ENCODE measurements around the gene DOK5.
A peak's percentile ranks its signal among the peaks of the same experiment; 100 is the strongest.
"Not testable (repeated sequence)": the region's sequence is repeated elsewhere in the genome, so short reads cannot be mapped to it uniquely, and the experiment has no call there.

The DOK5 gene

DNA sequence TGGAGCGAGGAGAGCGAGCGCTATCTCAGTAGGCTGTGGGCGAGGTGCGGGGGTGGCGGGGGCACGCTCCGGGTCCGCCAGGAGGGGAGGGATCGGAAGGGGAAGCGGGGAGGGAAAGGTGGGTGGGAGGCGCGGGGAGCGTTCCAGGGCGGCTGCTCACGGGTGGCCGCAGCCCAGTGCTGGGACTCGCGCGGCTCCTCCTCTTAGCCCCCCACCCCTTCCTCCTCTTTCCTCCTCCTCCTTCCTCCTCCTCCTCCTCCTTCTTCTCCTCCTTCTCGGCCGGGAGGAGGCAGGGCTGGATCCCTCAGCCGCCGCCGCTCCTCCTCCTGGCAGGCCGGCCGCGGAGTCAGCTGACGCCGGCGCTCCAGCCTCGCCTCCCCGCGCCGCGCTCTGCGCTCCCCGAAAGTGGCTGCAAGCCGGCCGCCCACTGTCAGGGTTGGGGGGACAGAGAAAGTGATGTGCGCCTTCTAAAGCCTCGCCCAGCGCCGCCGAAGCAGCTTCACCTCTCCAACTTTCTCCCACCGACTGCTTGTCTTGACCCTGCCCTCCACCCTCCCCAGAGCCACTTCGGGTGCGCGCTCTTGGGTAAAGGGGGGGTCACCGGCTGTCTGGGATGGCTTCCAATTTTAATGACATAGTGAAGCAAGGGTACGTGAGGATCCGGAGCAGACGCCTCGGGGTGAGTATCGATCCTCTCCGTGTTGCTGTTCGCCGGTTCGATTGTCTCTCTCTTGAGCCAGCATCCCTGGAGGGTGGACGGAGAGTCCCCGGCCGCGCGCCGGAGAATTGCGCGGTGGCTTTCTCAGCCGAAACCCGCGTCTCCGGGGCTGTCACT, at the start of gene DOK5:
DOK5 (plus strand) TSS at position 260 of the 835 bp plus-strand sequence; CDS start at position 614, 354 bp downstream.
- TF ChIP-seq, protein P1, sequence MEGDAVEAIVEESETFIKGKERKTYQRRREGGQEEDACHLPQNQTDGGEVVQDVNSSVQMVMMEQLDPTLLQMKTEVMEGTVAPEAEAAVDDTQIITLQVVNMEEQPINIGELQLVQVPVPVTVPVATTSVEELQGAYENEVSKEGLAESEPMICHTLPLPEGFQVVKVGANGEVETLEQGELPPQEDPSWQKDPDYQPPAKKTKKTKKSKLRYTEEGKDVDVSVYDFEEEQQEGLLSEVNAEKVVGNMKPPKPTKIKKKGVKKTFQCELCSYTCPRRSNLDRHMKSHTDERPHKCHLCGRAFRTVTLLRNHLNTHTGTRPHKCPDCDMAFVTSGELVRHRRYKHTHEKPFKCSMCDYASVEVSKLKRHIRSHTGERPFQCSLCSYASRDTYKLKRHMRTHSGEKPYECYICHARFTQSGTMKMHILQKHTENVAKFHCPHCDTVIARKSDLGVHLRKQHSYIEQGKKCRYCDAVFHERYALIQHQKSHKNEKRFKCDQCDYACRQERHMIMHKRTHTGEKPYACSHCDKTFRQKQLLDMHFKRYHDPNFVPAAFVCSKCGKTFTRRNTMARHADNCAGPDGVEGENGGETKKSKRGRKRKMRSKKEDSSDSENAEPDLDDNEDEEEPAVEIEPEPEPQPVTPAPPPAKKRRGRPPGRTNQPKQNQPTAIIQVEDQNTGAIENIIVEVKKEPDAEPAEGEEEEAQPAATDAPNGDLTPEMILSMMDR (conservative IDR thresholded peaks at IDR 0.05): no peak
- no peak within 1 kb of the TSS for H3K27ac ChIP-seq

DNA sequence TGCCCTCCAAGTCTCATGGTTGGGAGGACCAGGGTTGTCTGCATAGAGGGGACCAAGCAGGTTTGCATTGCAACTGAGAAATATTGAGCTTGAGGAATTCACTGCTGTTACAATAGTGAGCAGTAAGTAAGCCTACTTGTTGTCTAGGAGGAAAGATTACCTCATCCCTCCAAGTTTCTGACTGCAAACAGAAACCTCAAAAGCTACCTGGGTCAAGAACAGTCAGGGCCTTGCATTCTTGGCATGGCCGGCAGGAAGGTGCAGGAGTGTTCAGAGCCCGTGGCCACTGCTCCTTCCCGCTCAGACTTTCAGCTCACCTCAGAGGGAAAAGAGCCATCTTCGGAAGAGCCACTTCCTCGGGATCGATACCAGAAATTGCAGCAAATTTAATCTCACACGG, 46.0 kb upstream of the DOK5 start:
- TF ChIP-seq, protein P1 (conservative IDR thresholded peaks at IDR 0.05): no peak

GRCh38 chr20:54431156-54431944, 44.0 kb upstream of the DOK5 start:
- peak overlapping the region; percentile 22; the same call in 1 of the 2 replicates for H3K27ac ChIP-seq
- TF ChIP-seq, protein P1 (conservative IDR thresholded peaks at IDR 0.05): no peak

More for the DNA sequence above, 46.0 kb upstream of the DOK5 start:
- no peak overlapping the region for H3K27ac ChIP-seq

- no peak overlapping the region for H3K27ac ChIP-seq
- TF ChIP-seq, protein P1 (conservative IDR thresholded peaks at IDR 0.05): no peak
Observed at GRCh38 chr20:54432966-54433365, 42.4 kb upstream of the DOK5 start.

- TF ChIP-seq, protein P1 (conservative IDR thresholded peaks at IDR 0.05): no peak
- H3K27ac ChIP-seq: no peak overlapping the region
Observed at GRCh38 chr20:54433636-54434035, 41.8 kb upstream of the DOK5 start.

DNA sequence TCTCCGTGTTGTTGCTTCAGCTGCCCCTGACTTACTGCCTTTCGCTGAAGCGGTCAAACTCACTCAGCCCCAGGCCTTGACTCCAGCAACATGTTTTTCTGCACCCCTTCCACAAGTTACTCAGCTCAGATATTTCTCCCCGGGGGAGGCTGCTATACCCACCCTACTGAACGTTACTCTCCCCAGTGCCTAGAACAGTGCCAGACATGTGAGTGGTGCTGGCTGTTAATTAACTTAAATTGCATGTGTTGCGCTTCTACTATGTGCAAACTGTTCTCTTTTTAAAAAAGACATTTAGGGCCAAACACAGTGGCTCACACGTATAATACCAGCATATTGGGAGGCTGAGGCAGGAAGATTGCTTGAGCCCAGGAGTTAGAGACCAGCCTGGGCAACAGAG, 41.2 kb upstream of the DOK5 start:
- TF ChIP-seq, protein P1 (conservative IDR thresholded peaks at IDR 0.05): no peak
- H3K27ac ChIP-seq: no peak overlapping the region

- no peak overlapping the region for H3K27ac ChIP-seq
- TF ChIP-seq, protein P1 (conservative IDR thresholded peaks at IDR 0.05): no peak
Observed at GRCh38 chr20:54435015-54435414, 40.4 kb upstream of the DOK5 start.

DNA sequence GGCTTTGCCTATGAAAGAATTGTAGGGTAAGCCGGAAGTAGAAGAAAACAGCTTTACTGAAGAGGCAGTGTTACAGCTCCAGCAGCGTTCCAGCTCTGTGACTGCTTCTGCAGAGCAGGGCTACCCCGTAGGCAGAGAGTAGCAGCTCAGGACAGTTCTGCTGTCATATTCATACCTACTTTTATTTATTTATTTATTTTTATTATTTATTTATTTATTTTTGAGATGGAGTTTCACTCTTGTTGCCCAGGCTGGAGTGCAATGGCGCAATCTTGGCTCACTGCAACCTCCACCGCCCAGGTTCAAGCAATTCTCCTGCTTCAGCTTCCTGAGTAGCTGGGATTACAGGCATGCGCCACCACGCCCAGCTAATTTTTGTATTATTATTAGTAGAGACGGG, 39.0 kb upstream of the DOK5 start:
- not testable (repeated sequence) for H3K27ac ChIP-seq
